IPS-NIHi7 (cell line): ENCODE measurements around the gene KRT72.

ENCODE experiments used
- DNase-seq: peaks from one replicate; pipeline ENCODE4 v3.0.0; 2012; ENCODE audit warnings: mixed read lengths; ENCODE audit errors: extremely low spot score

KRT72 gene

DNA sequence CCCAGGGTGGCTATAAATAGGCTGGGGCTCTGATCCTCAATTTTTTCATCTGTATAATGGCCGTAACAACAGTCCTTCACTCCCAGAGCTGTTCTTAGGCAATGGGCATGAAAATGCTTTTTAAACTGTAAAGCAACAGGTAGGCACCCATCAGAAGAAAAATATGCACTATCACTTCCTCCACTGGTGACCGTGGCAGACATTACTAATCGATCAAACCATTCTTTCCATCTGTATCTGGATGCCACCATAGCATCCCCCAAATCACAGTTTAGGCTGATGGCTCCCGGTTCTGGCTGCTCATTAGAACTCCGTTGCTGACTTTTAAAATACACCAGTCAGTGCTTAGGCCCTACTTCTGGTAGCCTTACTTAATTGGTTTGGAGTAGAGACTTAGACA is 59.6 kb downstream of the KRT72 start:
- no peak for DNase-seq

- no peak for DNase-seq
Measured at GRCh38 chr12:52540531-52540930, 60.7 kb downstream of the KRT72 start.

DNA sequence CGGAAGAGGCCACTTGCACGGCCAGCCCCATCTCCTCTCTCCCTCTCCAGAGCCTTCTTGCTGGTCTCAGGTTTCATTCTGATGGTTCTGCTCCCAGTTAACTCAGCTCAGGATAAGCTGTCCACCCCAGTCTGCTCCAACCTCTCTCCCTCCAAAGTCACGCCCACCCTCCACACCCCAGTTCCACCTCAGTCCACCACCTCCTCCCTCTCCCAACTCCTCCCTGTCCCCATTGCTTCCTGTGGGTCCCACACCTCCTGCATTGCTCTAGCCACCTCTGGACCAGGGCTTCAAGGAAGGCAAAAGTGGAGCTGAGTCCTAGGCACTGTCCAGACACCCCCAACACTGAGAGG is 61.5 kb downstream of the KRT72 start:
- no peak for DNase-seq

- DNase-seq = no peak
Measured at GRCh38 chr12:52539083-52539820, 62.0 kb downstream of the KRT72 start.

DNA sequence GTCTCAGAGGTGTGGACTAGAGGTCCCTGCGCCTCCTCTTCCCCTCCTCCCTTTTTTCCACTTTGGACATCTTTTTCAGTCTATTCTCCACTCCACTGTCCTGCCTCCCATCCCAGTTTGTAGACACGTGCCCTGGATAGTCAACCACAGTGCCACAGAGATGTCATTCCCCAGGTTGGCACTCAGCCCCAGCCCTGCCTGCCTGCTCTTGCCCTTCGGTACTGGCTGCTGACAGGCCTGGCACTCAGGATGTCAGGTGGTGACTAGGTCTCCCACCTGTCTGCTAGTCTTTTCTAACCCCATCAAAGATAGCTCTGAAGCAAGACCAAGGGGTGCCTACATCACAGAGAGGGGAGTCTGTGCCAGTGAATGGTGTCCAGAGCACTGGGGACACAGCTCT is 64.2 kb downstream of the KRT72 start:
- DNase-seq = no peak
